Mucosa of descending colon (tissue), 3 donors: ENCODE results near the gene FOXP4. TPM values are rescaled to one million over a fixed set of nuclear protein-coding genes. Genes with fewer than 3 reads are reported as not detected.

Experiments
- ATAC-seq: fragments of 200-7000 bp; cut with Tn5 transposase; one replicate; pipeline ENCODE4 v1.9.1; 2020; ENCODE audit warnings: mild to moderate bottlenecking, moderate library complexity
- DNase-seq, 3 donors: peaks; one replicate each; pipeline ENCODE4 v3.0.0-alpha.2; 2020
- H3K36me3 ChIP-seq: fragments of 200-600 bp; one replicate; pipeline ENCODE4 v1.8.0; 2021; ENCODE audit warnings: low read depth, mild to moderate bottlenecking
- H3K4me1 ChIP-seq: fragments of 200-600 bp; one replicate; pipeline ENCODE4 v1.8.0; 2021; ENCODE audit warnings: low read depth, mild to moderate bottlenecking
- H3K4me3 ChIP-seq: fragments of 200-600 bp; one replicate; pipeline ENCODE4 v1.8.0; 2021; ENCODE audit warnings: mild to moderate bottlenecking
- H3K9me3 ChIP-seq: fragments of 200-600 bp; one replicate; pipeline ENCODE4 v1.8.0; 2021; ENCODE audit warnings: mild to moderate bottlenecking
- CTCF ChIP-seq: fragments of 200-600 bp; IDR thresholded peaks from one replicate; pipeline ENCODE4 v1.8.0; 2022; ENCODE audit warnings: antibody characterized with exemption, mild to moderate bottlenecking
- intact Hi-C, 2 donors: fragments of 100-400 bp; cut with DNase I in 1 of 2; cut with micrococcal nuclease in 1 of 2; formaldehyde crosslinking; loops; one replicate each; pipeline versions ENCODE4 v1.11.0 to v1.11.1; 2022; cut with DNase I, micrococcal nuclease
- total RNA-seq, 3 donors: library from RNA; stranded (reverse); fragmentation: NEBNext Ultra II Directional in 2 of 3; extraction: Animal tissue kit (Norgen Biotek cat#: 25700) in 2 of 3; gene quantifications; one replicate each; pipeline versions ENCODE4 v1.2.1 to v1.2.4, GENCODE V29; 2021 to 2023
- donor health status: DM: no; HTN: no; CAD: no; lungs with moderate emphysema.
- donor health status: DM: no; HTN: no; CAD: no.
- donor health status: DM: no; HTN: yes; CAD: no.

Gene FOXP4
- total RNA-seq, 3 donors from 2014 or later, result 31.5 to 34.9 (median 33.8) TPM

- DNase-seq, result peak in 1 of 3 donors; percentile 29
- no peak for ATAC-seq
- Histone ChIP-seq H3K36me3 (no peaks in the 10 kb centered on the region), H3K9me3 (no peaks in the 10 kb centered on the region), H3K4me3 (no peak overlapping the region), H3K4me1 (peaks cover 18% of the 10 kb centered on the region)
- no peak for TF ChIP-seq CTCF
- intact Hi-C loops, result no loop called here
Observed at GRCh38 chr6:41581381-41581991, 35.3 kb downstream of the FOXP4 start.

GRCh38 chr6:41582540-41582939 is 36.4 kb downstream of the FOXP4 start:
- no peaks in the 10 kb centered on the region for H3K9me3 ChIP-seq
- no peak for ATAC-seq
- intact Hi-C loops, result no loop called here
- TF ChIP-seq CTCF, result no peak
- peaks cover 18% of the 10 kb centered on the region for H3K4me1 ChIP-seq
- DNase-seq, result no peak
- no peak overlapping the region for H3K4me3 ChIP-seq
- no peaks in the 10 kb centered on the region for H3K36me3 ChIP-seq

- no peak for ATAC-seq
- TF ChIP-seq CTCF, result no peak
- Histone ChIP-seq H3K36me3 (no peaks in the 10 kb centered on the region), H3K4me3 (no peak overlapping the region), H3K9me3 (no peaks in the 10 kb centered on the region), H3K4me1 (peaks cover 10% of the 10 kb centered on the region)
- intact Hi-C loops, result no loop called here
- no peak for DNase-seq
Observed at GRCh38 chr6:41583565-41583964, 37.4 kb downstream of the FOXP4 start.

- no peak for TF ChIP-seq CTCF
- ATAC-seq (no peak), DNase-seq (no peak)
- no peak overlapping the region for H3K4me3 ChIP-seq
- H3K36me3 ChIP-seq, result no peaks in the 10 kb centered on the region
- H3K4me1 ChIP-seq, result peaks cover 4% of the 10 kb centered on the region
- intact Hi-C loops, result no loop called here
- H3K9me3 ChIP-seq, result no peaks in the 10 kb centered on the region
Observed at GRCh38 chr6:41584205-41584604, 38.0 kb downstream of the FOXP4 start.

- H3K9me3 ChIP-seq, result no peaks in the 10 kb centered on the region
- no peak overlapping the region for H3K4me3 ChIP-seq
- ATAC-seq, result peak; percentile 66
- H3K4me1 ChIP-seq, result no peaks in the 10 kb centered on the region
- TF ChIP-seq CTCF, result no peak
- peak in 2 of 3 donors; percentile 51 to 55 for DNase-seq
- intact Hi-C loops, result no loop called here
- no peaks in the 10 kb centered on the region for H3K36me3 ChIP-seq
Observed at GRCh38 chr6:41584668-41585205, 38.6 kb downstream of the FOXP4 start.

- intact Hi-C loops, result no loop called here
- H3K36me3 ChIP-seq, result no peaks in the 10 kb centered on the region
- H3K4me3 ChIP-seq, result no peak overlapping the region
- H3K4me1 ChIP-seq, result no peaks in the 10 kb centered on the region
- DNase-seq (no peak), ATAC-seq (no peak)
- no peaks in the 10 kb centered on the region for H3K9me3 ChIP-seq
- TF ChIP-seq CTCF, result no peak
Observed at GRCh38 chr6:41585605-41586004, 39.4 kb downstream of the FOXP4 start.
